Stimulated activated CD4-positive, alpha-beta T cell treated with anti-CD3 and anti-CD28 coated beads, TNF-alpha, amount 100 ng/mL, for 48 hours (primary cell): ENCODE measurements around the gene PRPF39.
"Not testable (repeated sequence)": the region's sequence is repeated elsewhere in the genome, so short reads cannot be mapped to it uniquely, and the experiment has no call there.

Experiments
- DNase-seq, 3 donors: peaks; one replicate each; pipeline ENCODE4 v3.0.0-alpha.2; 2020; ENCODE audit warnings: low read depth in 3 of 3

The PRPF39 gene

GRCh38 chr14:45083976-45084722, at the start of gene PRPF39:
Gene PRPF39, plus strand, starts transcription at chr14:45084116. Its CDS starts 11,124 bp downstream, at chr14:45095240.
- peak; percentile 90 to 92 (median 91) for DNase-seq

GRCh38 chr14:45034730-45035129, 49.2 kb upstream of the PRPF39 start:
- no peak for DNase-seq

- DNase-seq, result no peak
These were observed 45.7 kb upstream of the PRPF39 start for GRCh38 chr14:45038256-45038655.

- DNase-seq, result no peak
These were observed 45.1 kb upstream of the PRPF39 start for GRCh38 chr14:45038865-45039264.

- DNase-seq, result no peak
These were observed 44.5 kb upstream of the PRPF39 start for GRCh38 chr14:45039390-45039789.

- no peak for DNase-seq
These were observed 42.3 kb upstream of the PRPF39 start for GRCh38 chr14:45041641-45042040.

GRCh38 chr14:45044638-45045037, 39.3 kb upstream of the PRPF39 start:
- DNase-seq, result no peak

- DNase-seq, result no peak
These were observed 35.5 kb upstream of the PRPF39 start for GRCh38 chr14:45048385-45048784.

- DNase-seq, result no peak
These were observed 32.7 kb upstream of the PRPF39 start for GRCh38 chr14:45051180-45051579.

- DNase-seq, result no peak
These were observed 32.0 kb upstream of the PRPF39 start for GRCh38 chr14:45051896-45052295.

GRCh38 chr14:45057349-45057748, 26.6 kb upstream of the PRPF39 start:
- DNase-seq, result no peak

GRCh38 chr14:45057881-45058364, 26.0 kb upstream of the PRPF39 start:
- DNase-seq, result no peak

- DNase-seq, result no peak
These were observed 23.4 kb upstream of the PRPF39 start for GRCh38 chr14:45060551-45060950.

GRCh38 chr14:45065540-45065939, 18.4 kb upstream of the PRPF39 start:
- DNase-seq, result no peak

- DNase-seq, result no peak
These were observed 18.0 kb upstream of the PRPF39 start for GRCh38 chr14:45065956-45066355.

- DNase-seq, result no peak
These were observed 17.2 kb upstream of the PRPF39 start for GRCh38 chr14:45066667-45067066.

GRCh38 chr14:45068396-45068795, 15.5 kb upstream of the PRPF39 start:
- no peak for DNase-seq

- DNase-seq, result no peak
These were observed 13.7 kb upstream of the PRPF39 start for GRCh38 chr14:45070215-45070614.

- no peak for DNase-seq
These were observed 11.8 kb upstream of the PRPF39 start for GRCh38 chr14:45072126-45072525.

- DNase-seq, result no peak
These were observed 10.6 kb upstream of the PRPF39 start for GRCh38 chr14:45073231-45073879.

- no peak for DNase-seq
These were observed 5.6 kb upstream of the PRPF39 start for GRCh38 chr14:45078323-45078722.

- DNase-seq, result not testable (repeated sequence)
These were observed 3.4 kb upstream of the PRPF39 start for GRCh38 chr14:45080416-45080968.

- not testable (repeated sequence) for DNase-seq
These were observed 2.8 kb upstream of the PRPF39 start for GRCh38 chr14:45081096-45081495.
